NCI-H1417 (cell line): Measurements from ENCODE around the gene LMBR1L.

ENCODE experiments used
- DNase-seq, 3 experiments: peaks; one replicate each; lab custom pipeline; 2025; lab: John Stamatoyannopoulos, UW

The LMBR1L gene

GRCh38 chr12:49121047-49121696 lies 10.5 kb upstream of the LMBR1L start:
- DNase-seq: peak; percentile 40 to 82 (median 45)

GRCh38 chr12:49111206-49111605 lies 559 bp upstream of the LMBR1L start:
- DNase-seq: no peak

- DNase-seq: peak; percentile 26 to 73 (median 68)
Measured at GRCh38 chr12:49109641-49110463, 795 bp downstream of the LMBR1L start.

- no peak for DNase-seq
Measured at GRCh38 chr12:49108958-49109404, 1.7 kb downstream of the LMBR1L start.

GRCh38 chr12:49105504-49106084 lies 5.1 kb downstream of the LMBR1L start:
- no peak for DNase-seq

GRCh38 chr12:49104822-49105221 lies 5.8 kb downstream of the LMBR1L start:
- no peak for DNase-seq

- DNase-seq: no peak
Measured at GRCh38 chr12:49100380-49100779, 10.3 kb downstream of the LMBR1L start.

GRCh38 chr12:49098703-49099102 lies 11.9 kb downstream of the LMBR1L start:
- DNase-seq: no peak

- DNase-seq: peak in 2 of 3 experiments; percentile 48 to 66
Measured at GRCh38 chr12:49098035-49098451, 12.6 kb downstream of the LMBR1L start.

GRCh38 chr12:49097381-49097780 lies 13.3 kb downstream of the LMBR1L start:
- DNase-seq: no peak

- DNase-seq: no peak
Measured at GRCh38 chr12:49094975-49095365, 15.7 kb downstream of the LMBR1L start.

GRCh38 chr12:49094160-49094974 lies 16.3 kb downstream of the LMBR1L start, which contains the start of gene DHH:
Gene DHH, minus strand, starts transcription at chr12:49094801. Its CDS starts 289 bp downstream, at chr12:49094512.
- peak; percentile 53 to 81 (median 78) for DNase-seq

GRCh38 chr12:49093792-49094159 lies 16.9 kb downstream of the LMBR1L start:
- DNase-seq: peak; percentile 21 to 72 (median 62)

GRCh38 chr12:49092816-49093406 lies 17.7 kb downstream of the LMBR1L start:
- DNase-seq: no peak

GRCh38 chr12:49092086-49092815 lies 18.4 kb downstream of the LMBR1L start:
- DNase-seq: peak; percentile 47 to 63 (median 59)

GRCh38 chr12:49091836-49092085 lies 18.9 kb downstream of the LMBR1L start:
- DNase-seq: no peak

- DNase-seq: no peak
Measured at GRCh38 chr12:49091056-49091835, 19.4 kb downstream of the LMBR1L start.

- peak in 2 of 3 experiments; percentile 67 to 74 for DNase-seq
Measured at GRCh38 chr12:49089821-49090773, 20.6 kb downstream of the LMBR1L start.

- DNase-seq: no peak
Measured at GRCh38 chr12:49088932-49089330, 21.7 kb downstream of the LMBR1L start.
